K562 (cell line): ENCODE results near the gene THG1L. TPM values are rescaled to one million over a fixed set of nuclear protein-coding genes. Genes with fewer than 3 reads are reported as not detected.
"Not testable (repeated sequence)": the region's sequence is repeated elsewhere in the genome, so short reads cannot be mapped to it uniquely, and the experiment has no call there.

Experiments
- ATAC-seq: fragments of 200-7000 bp; cut with Tn5 transposase; 3 replicates; pipeline ENCODE4 v1.9.1; 2020; ENCODE audit warnings: moderate library complexity
- BruUV-seq: library from RNA; stranded (reverse); fragments of 400-500 nt; replicated peaks from 2 replicates; lab custom pipeline; 2021; lab: Mats Ljungman, UMichigan
- CTCF ChIA-PET: fragments of 300-600 bp; formaldehyde crosslinking; extraction: SDS; loops from one replicate; lab custom pipeline; 2021; ENCODE audit warnings: low intra/inter-chr PET ratio; lab: Yijun Ruan, JAX
- POLR2A ChIA-PET: fragments of 300-600, 350-650 bp; sonication (Branson Sonifier 250); formaldehyde crosslinking; extraction: SDS; loops from one replicate; lab custom pipeline; 2021; ENCODE audit warnings: antibody characterized with exemption, inconsistent platforms; lab: Yijun Ruan, JAX
- DNase-seq, 4 experiments: peaks; one replicate each; pipeline versions ENCODE4 v3.0.0 to v3.0.0-alpha.2; 2011 to 2018; ENCODE audit warnings: low spot score in 3 of 4, mixed read lengths in 3 of 4; ENCODE audit errors: extremely low read depth in 1 of 4
- FAIRE-seq: peaks from 2 replicates; lab custom pipeline; 2011; peaks lifted over from hg19 to GRCh38; lab: Jason Lieb, UNC
- H2AFZ ChIP-seq: 2 replicates; pipeline ENCODE4 v1.6.0; 2011; ENCODE audit warnings: low read depth, low read length, control low read depth, inconsistent platforms
- H3K27ac ChIP-seq: fragments of 200-600 bp; 3 replicates; pipeline ENCODE4 v1.8.0; 2011; ENCODE audit warnings: low read depth, mild to moderate bottlenecking, control low read depth, inconsistent platforms, low read length, moderate library complexity, mixed read lengths; ENCODE audit errors: extremely low read depth
- H3K27me3 ChIP-seq, 2 experiments: fragments of 300-600 bp in 1 of 2; 2 replicates in 1 of 2; 3 replicates in 1 of 2; pipeline versions ENCODE4 v1.6.0 to v1.8.0; 2011; ENCODE audit warnings: inconsistent platforms in 2 of 2, low read length in 2 of 2, mild to moderate bottlenecking in 1 of 2, mixed read lengths in 1 of 2, moderate library complexity in 1 of 2; ENCODE audit not compliant: control insufficient read depth in 2 of 2, insufficient read depth in 2 of 2
- H3K36me3 ChIP-seq: fragments of 300-600 bp; 3 replicates; pipeline ENCODE4 v1.8.0; 2011; ENCODE audit warnings: mild to moderate bottlenecking, low read length, inconsistent platforms; ENCODE audit not compliant: control insufficient read depth, insufficient read depth
- H3K4me1 ChIP-seq, 2 experiments: fragments of 200-600 bp in 1 of 2; replicated peaks in 1 of 2; 2 replicates in 1 of 2; 3 replicates in 1 of 2; pipeline versions ENCODE4 v1.5.1 to v1.8.0; 2011; ENCODE audit warnings: inconsistent platforms in 2 of 2, low read length in 2 of 2, mild to moderate bottlenecking in 1 of 2, mixed read lengths in 1 of 2, moderate library complexity in 1 of 2; ENCODE audit not compliant: control insufficient read depth in 2 of 2, insufficient read depth in 2 of 2
- H3K4me2 ChIP-seq: 2 replicates; pipeline ENCODE4 v1.6.1; 2011; ENCODE audit warnings: low read length, control low read depth, inconsistent platforms, mixed read lengths; ENCODE audit not compliant: insufficient read depth
- H3K4me3 ChIP-seq: fragments of 200-600 bp; sonication (generic), shearing (Covaris generic); 2 replicates; pipeline ENCODE4 v1.5.1; 2016; ENCODE audit warnings: control low read depth, inconsistent platforms
- H3K79me2 ChIP-seq: fragments of 200-600 bp; 3 replicates; pipeline ENCODE4 v1.8.0; 2011; ENCODE audit warnings: low read length, inconsistent platforms; ENCODE audit not compliant: control insufficient read depth, insufficient read depth
- H3K9ac ChIP-seq, 2 experiments: 2 replicates each; pipeline versions ENCODE4 v1.6.0 to v1.6.1; 2011; ENCODE audit warnings: low read depth in 2 of 2, low read length in 2 of 2, control low read depth in 1 of 2, inconsistent platforms in 1 of 2, mild to moderate bottlenecking in 1 of 2, mixed read lengths in 1 of 2; ENCODE audit not compliant: insufficient read depth in 1 of 2
- H3K9me1 ChIP-seq: one replicate; pipeline ENCODE4 v1.6.0; 2011; ENCODE audit warnings: inconsistent platforms, mild to moderate bottlenecking, low read length, moderate library complexity; ENCODE audit not compliant: control insufficient read depth, insufficient read depth
- H3K9me3 ChIP-seq: replicated peaks from 2 replicates; pipeline ENCODE4 v1.5.1; 2011; ENCODE audit warnings: low read depth, low read length, inconsistent platforms; ENCODE audit not compliant: control insufficient read depth, insufficient read depth
- H4K20me1 ChIP-seq: replicated peaks from 2 replicates; pipeline ENCODE4 v1.6.1; 2011; ENCODE audit warnings: low read length, inconsistent platforms, mixed read lengths; ENCODE audit not compliant: control insufficient read depth, insufficient read depth
- CBX3 ChIP-seq, 2 experiments: IDR thresholded peaks; 1 replicate in 1 of 2; 2 replicates in 1 of 2; pipeline ENCODE4 v1.6.1; 2012; ENCODE audit warnings: inconsistent platforms in 2 of 2, low read length in 2 of 2, borderline replicate concordance in 1 of 2, control low read depth in 1 of 2
- ERF ChIP-seq: fragments of 450-650 bp; formaldehyde crosslinking; IDR thresholded peaks from 2 replicates; pipeline ENCODE4 v1.4.0; 2020; ENCODE audit warnings: mild to moderate bottlenecking, mixed read lengths
- FOXK2 ChIP-seq, 2 experiments: fragments of 450-650 bp; IDR thresholded peaks in 1 of 2; conservative IDR thresholded peaks in 1 of 2; 2 replicates each; pipeline ENCODE4 v1.6.1; 2016; ENCODE audit warnings: low read depth in 2 of 2, mild to moderate bottlenecking in 1 of 2
- HDAC1 ChIP-seq, 2 experiments: fragments of 450-650 bp; IDR thresholded peaks; 2 replicates each; pipeline ENCODE4 v1.6.1; 2016 to 2017; ENCODE audit warnings: inconsistent platforms in 1 of 2, mild to moderate bottlenecking in 1 of 2, moderate library complexity in 1 of 2
- HMG20A ChIP-seq: fragments of 450-650 bp; formaldehyde crosslinking; conservative IDR thresholded peaks from 2 replicates; pipeline ENCODE4 v1.4.0; 2020; ENCODE audit warnings: mild to moderate bottlenecking, mixed read lengths
- HSF4 ChIP-seq: fragments of 250-450 bp; sonication (Bioruptor Pico); IDR thresholded peaks from 2 replicates; pipeline ENCODE4 v2.1.2; 2022; ENCODE audit warnings: mild to moderate bottlenecking, moderate library complexity, borderline replicate concordance
- JUN ChIP-seq, 2 experiments: sonication (generic) in 1 of 2; formaldehyde crosslinking in 1 of 2; IDR thresholded peaks; 2 replicates each; pipeline versions ENCODE4 v1.6.1 to v1.8.0; 2012 to 2022; ENCODE audit warnings: borderline replicate concordance in 2 of 2, mild to moderate bottlenecking in 2 of 2, improper control_type of control experiment in 1 of 2, low read depth in 1 of 2, low read length in 1 of 2, missing genetic modification reagents in 1 of 2
- NEUROD1 ChIP-seq: fragments of 150-350 bp; IDR thresholded peaks from 2 replicates; pipeline ENCODE4 v1.6.1; 2014; ENCODE audit warnings: borderline replicate concordance, low read length, low read depth; ENCODE audit not compliant: partially characterized antibody
- RBM17 ChIP-seq: fragments of 200-400 bp; formaldehyde crosslinking; IDR thresholded peaks from 2 replicates; pipeline ENCODE4 v1.6.1; 2017; ENCODE audit warnings: low read depth, mild to moderate bottlenecking, low read length, borderline replicate concordance
- TRIM24 ChIP-seq, 2 experiments: fragments of 450-650 bp; IDR thresholded peaks; 2 replicates each; pipeline ENCODE4 v1.6.1; 2016
- TRIM28 ChIP-seq: fragments of 450-650 bp; IDR thresholded peaks from 2 replicates; pipeline ENCODE4 v1.6.1; 2017
- ZNF217 ChIP-seq: sonication (generic); formaldehyde crosslinking; IDR thresholded peaks from 2 replicates; pipeline ENCODE4 v1.8.0; 2022; ENCODE audit warnings: mild to moderate bottlenecking, missing genetic modification reagents
- ZNF445 ChIP-seq: fragments of 250-450 bp; sonication (Bioruptor Pico); IDR thresholded peaks from 2 replicates; pipeline ENCODE4 v1.4.0; 2020; ENCODE audit warnings: low read depth, mild to moderate bottlenecking, moderate library complexity
- WGBS: fragments of 100-300 bp; shearing (Covaris generic); methylation state at CpG from one replicate; pipeline ENCODE4 v1.1.6; 2016; ENCODE audit warnings: low coverage, mixed read lengths; ENCODE audit not compliant: insufficient coverage; ENCODE audit errors: missing lambda C conversion rate; 5-methylcytosine and 5-hydroxymethylcytosine counted together
- in situ Hi-C: fragments of 300-500 bp; cut with MboI; formaldehyde crosslinking; loops from 4 replicates; pipeline ENCODE4 v1.15.0; 2018; ENCODE audit warnings: inconsistent platforms, mixed read lengths
- intact Hi-C: fragments of 100-400 bp; cut with micrococcal nuclease; formaldehyde crosslinking; loops from 2 replicates; pipeline ENCODE4 v1.14.2; 2022
- polyA plus RNA-seq, 8 experiments: library from polyadenylated mRNA; depleted of rRNA in 4 of 8; stranded (reverse) in 5 of 8; unstranded in 3 of 8; fragments of >200 nt; fragmentation: Nextera tagmentation in 2 of 8; fragmentation: Illumina TruSeq in 1 of 8; extraction: Ambion mirVana in 2 of 8; extraction: Trizol in 1 of 8; gene quantifications; 2 replicates each; pipeline versions ENCODE4 v1.2.1 to v1.2.3, GENCODE V29; 2011 to 2014; ENCODE audit warnings: inconsistent platforms in 1 of 8, missing spikeins in 1 of 8
- total RNA-seq, 7 experiments: library from RNA; depleted of rRNA in 6 of 7; stranded (reverse); fragments of >200 nt in 6 of 7; fragmentation: Illumina TruSeq in 2 of 7; extraction: Trizol in 2 of 7; gene quantifications; 2 replicates each; pipeline versions ENCODE4 v1.2.1 to v1.2.3, GENCODE V29; 2011 to 2021; ENCODE audit warnings: low replicate concordance in 1 of 7
- TF ChIP-seq, protein P1 (sequence below): fragments of 250-450 bp; sonication (Bioruptor Pico); IDR thresholded peaks from 2 replicates; pipeline ENCODE4 v1.8.0; 2021; ENCODE audit warnings: mild to moderate bottlenecking, moderate library complexity
- TF ChIP-seq, protein P2 (sequence below): fragments of 250-450 bp; sonication (Bioruptor Pico); IDR thresholded peaks from 2 replicates; pipeline ENCODE4 v1.5.0; 2021

THG1L gene
- total and polyA plus RNA-seq, 9 of the 15 experiments (the other 6 are each of a cell fraction or from before 2014, with no cell fraction given): 21.8 to 40.7 (median 28.0) TPM

DNA sequence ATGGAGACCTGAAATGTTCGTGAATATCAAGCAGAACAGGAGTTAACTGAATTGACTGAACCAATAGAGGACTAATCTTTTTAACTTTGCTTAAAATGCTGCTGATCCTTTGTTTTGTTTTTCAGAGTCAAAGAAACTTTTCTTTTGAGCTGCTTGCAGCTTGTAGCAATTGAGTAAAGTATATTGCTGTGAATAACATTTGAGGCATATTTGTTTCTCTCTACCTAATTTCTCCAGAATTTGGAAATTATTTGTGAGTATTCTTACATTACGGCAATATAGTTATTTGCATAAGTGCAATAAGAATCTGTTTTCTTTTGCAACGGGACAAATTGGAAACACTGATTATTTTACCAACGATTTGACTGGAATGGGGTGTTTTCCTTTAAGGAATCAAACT lies 32.5 kb upstream of the THG1L start:
- WGBS: 15% methylated on average over 4 of the region's 4 CpGs
- H2AFZ ChIP-seq, DNase-seq, H3K79me2 ChIP-seq, H3K4me3 ChIP-seq, CTCF ChIA-PET, H3K27me3 ChIP-seq, in situ Hi-C loops, H3K4me1 ChIP-seq, FAIRE-seq, BruUV-seq, H3K9ac ChIP-seq, ATAC-seq, H4K20me1 ChIP-seq, H3K9me3 ChIP-seq, H3K4me2 ChIP-seq, intact Hi-C loops, H3K9me1 ChIP-seq, H3K27ac ChIP-seq, POLR2A ChIA-PET, H3K36me3 ChIP-seq: not testable (repeated sequence)
- TF ChIP-seq CBX3 (IDR thresholded peaks at IDR 0.05; ENCODE audit: borderline replicate concordance in 1 of 2, low read length in 2 of 2) (0 out of 3 replicates have a peak, but pooled peaks of 1 of the 2 experiments have one; percentile 53), TRIM28 (0 out of 2 replicates have a peak, but pooled peaks have one; percentile 53)

DNA sequence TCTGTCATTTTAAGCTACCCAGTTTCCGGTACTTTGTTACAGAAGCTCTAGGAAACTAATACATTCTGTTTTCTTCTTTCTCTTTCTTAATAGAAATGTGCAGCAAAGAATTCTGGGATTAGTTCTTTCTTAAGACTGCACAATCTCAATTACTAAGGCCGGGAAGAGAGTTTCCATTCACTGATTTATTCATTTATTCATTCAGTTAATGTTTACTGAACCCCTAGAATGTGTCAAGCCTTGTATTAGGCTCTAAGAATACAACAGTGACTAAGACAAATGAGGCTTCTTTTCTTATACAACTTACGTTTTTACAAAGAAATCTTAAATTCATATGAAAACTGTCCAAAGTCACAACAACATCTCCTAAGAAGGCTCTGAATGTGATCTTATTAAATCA lies 27.5 kb upstream of the THG1L start:
- no TSS peak for BruUV-seq
- no peaks in the 10 kb centered on the region for H4K20me1 ChIP-seq
- H3K36me3 ChIP-seq: no peaks in the 10 kb centered on the region
- in situ Hi-C loops (no loop called here), intact Hi-C loops (no loop called here)
- 3% methylated on average over 3 of the region's 3 CpGs for WGBS
- FAIRE-seq (peak; percentile 32), DNase-seq (no peak), ATAC-seq (no peak)
- CTCF ChIA-PET: no interaction called here
- H3K4me2 ChIP-seq: no peak overlapping the region
- H3K79me2 ChIP-seq: no peaks in the 10 kb centered on the region
- H3K27me3 ChIP-seq: 0 out of 5 replicates have a peak, but pooled peaks cover 0 to 2% of the 10 kb centered on the region in 2 experiments
- no peak overlapping the region for H3K9ac ChIP-seq
- POLR2A ChIA-PET: no interaction called here
- no peak overlapping the region for H3K27ac ChIP-seq
- H2AFZ ChIP-seq: no peak overlapping the region
- no peak overlapping the region for H3K4me3 ChIP-seq
- H3K9me3 ChIP-seq: no peaks in the 10 kb centered on the region
- no peaks in the 10 kb centered on the region for H3K4me1 ChIP-seq
- no peaks in the 10 kb centered on the region for H3K9me1 ChIP-seq
- TF ChIP-seq RBM17 (no peak), HMG20A (CRISPR knock-in tag) (no peak), ZNF445 (no peak), TRIM24 (IDR thresholded peaks at IDR 0.05) (no peak), FOXK2 (conservative IDR thresholded peaks at IDR 0.05 in 1 of 2, IDR thresholded peaks at IDR 0.05 in 1 of 2; ENCODE audit: low read depth in 2 of 2) (no peak), JUN (IDR thresholded peaks at IDR 0.05; ENCODE audit: borderline replicate concordance, low read depth, low read length) (no peak), JUN (CRISPR knock-in tag; IDR thresholded peaks at IDR 0.05; ENCODE audit: borderline replicate concordance) (no peak), HSF4 (CRISPR knock-in tag) (no peak), ERF (no peak), NEUROD1 (no peak), ZNF217 (CRISPR knock-in tag) (no peak), HDAC1 (IDR thresholded peaks at IDR 0.05) (no peak)
- TF ChIP-seq, protein P1, sequence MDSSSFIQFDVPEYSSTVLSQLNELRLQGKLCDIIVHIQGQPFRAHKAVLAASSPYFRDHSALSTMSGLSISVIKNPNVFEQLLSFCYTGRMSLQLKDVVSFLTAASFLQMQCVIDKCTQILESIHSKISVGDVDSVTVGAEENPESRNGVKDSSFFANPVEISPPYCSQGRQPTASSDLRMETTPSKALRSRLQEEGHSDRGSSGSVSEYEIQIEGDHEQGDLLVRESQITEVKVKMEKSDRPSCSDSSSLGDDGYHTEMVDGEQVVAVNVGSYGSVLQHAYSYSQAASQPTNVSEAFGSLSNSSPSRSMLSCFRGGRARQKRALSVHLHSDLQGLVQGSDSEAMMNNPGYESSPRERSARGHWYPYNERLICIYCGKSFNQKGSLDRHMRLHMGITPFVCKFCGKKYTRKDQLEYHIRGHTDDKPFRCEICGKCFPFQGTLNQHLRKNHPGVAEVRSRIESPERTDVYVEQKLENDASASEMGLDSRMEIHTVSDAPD (CRISPR knock-in tag): no peak
- TF ChIP-seq, protein P2, sequence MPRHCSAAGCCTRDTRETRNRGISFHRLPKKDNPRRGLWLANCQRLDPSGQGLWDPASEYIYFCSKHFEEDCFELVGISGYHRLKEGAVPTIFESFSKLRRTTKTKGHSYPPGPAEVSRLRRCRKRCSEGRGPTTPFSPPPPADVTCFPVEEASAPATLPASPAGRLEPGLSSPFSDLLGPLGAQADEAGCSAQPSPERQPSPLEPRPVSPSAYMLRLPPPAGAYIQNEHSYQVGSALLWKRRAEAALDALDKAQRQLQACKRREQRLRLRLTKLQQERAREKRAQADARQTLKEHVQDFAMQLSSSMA: no peak
